Measurements from ENCODE around the gene CLEC7A. TPM values are rescaled to one million over a fixed set of nuclear protein-coding genes. Genes with fewer than 3 reads are reported as not detected.

The CLEC7A gene
- total RNA-seq (2014; rRNA removed; shearing (Covaris generic)) = not detected in 2 replicates

DNA sequence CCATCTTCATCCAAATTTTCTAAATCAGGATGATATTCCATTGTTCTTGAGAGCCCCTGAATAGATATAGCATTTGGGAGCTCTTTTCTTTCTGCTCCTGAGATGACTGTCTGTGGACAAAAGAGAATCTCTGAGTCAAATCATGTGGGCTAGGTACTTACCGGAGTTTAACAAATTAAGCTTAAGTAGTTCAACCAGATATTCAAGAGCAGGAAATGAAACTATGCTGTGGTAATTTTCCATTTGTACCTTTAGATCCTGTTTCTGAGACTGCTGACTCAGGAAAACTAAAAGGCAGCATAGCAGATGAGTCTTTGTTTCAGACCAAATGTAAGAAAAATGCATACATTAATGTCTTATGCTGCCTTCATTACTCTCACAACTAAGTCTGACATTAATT, at the start of gene CLEC7A:
Gene CLEC7A (minus strand): TSS at position 158 of the 400 bp plus-strand sequence. CDS start 117 bp downstream, at position 41.
- in situ Hi-C loops (cut with HindIII; ENCODE audit: low sequenced_read_pairs) = no loop called here
- DNase-seq (ENCODE audit: low spot score) = no peak

DNA sequence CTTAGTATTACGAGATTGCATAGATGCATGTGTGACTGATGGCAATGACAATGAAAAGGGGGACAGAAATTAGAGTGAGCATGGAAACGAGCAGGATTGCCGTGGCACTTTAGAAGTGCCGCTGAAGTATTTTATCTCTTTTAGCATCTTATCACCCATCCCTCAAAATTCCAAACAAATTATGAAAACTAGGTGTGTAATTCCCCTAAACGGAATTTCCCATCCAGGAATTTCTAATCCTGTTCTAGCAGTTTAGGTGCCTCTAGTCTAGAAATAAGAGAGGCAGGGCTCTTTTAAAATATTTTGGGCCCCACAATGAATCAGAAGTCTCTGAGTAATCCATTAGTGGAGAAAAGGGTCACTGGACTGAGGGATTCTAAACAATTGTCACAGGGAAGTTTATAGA, 49.8 kb upstream of the CLEC7A start:
- DNase-seq (ENCODE audit: low spot score) = no peak
- in situ Hi-C loops (cut with HindIII; ENCODE audit: low sequenced_read_pairs) = no loop called here

DNA sequence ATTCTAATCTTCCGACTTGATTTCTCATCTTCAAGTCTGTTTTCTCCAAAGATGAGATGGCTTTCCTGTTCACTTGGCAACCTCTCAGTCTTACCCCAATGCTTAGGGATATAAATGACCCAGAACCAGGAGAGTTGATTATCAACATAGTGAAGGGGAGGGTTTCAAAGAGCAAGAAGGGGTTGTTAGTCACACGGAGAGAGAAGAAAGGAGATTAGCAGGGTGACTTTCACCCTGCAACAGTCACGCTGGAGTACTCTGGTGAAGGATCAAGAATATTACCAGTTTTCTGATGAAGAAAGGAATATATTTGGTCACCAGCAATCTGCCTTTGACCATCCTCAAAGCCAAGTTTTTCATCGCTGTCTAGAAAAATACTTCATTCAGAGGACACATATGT, 48.8 kb upstream of the CLEC7A start, which contains the start of gene TMEM52B:
Gene TMEM52B (plus strand): TSS at position 212 of the 400 bp plus-strand sequence. CDS start 543 bp downstream, outside the sequence.
- in situ Hi-C loops (cut with HindIII; ENCODE audit: low sequenced_read_pairs) = no loop called here
- DNase-seq (ENCODE audit: low spot score) = no peak

DNA sequence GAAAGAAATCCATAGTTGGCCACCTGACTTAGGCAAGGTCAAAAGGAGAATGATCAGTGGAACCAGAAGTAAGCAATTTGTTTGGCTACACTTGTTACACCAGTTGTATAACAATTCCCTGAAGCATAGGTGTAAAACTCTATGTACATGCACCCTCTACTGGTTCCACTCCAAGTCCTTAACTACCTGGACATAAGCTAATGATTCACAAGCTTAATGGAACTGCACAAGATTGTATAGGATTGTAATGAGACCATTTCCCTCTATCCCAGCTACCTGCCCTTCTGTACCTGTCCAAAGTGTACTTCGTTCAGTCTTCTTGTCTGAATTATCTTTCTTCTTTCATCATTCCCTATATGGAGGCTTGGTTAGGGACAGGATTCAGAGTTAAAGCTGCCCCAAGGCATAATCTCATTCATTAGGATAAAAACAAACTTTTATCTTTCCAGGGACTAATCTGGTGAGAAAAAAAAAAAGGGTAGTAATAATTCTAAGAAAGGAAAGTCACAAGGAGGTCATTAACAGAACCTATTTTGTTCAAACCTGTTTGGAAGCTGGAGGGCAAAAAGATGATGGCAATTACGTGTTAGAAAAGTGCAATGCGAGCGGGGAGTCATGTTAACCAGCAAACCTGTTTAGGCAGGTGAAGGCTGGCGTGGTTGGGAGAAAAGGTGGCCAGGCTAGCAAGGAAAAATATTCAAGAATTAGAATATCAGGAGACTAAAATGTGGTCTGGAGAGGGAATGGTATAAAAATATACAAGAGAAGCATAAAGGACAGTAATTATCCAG, 46.0 kb upstream of the CLEC7A start:
- in situ Hi-C loops (cut with HindIII; ENCODE audit: low sequenced_read_pairs) = no loop called here

DNA sequence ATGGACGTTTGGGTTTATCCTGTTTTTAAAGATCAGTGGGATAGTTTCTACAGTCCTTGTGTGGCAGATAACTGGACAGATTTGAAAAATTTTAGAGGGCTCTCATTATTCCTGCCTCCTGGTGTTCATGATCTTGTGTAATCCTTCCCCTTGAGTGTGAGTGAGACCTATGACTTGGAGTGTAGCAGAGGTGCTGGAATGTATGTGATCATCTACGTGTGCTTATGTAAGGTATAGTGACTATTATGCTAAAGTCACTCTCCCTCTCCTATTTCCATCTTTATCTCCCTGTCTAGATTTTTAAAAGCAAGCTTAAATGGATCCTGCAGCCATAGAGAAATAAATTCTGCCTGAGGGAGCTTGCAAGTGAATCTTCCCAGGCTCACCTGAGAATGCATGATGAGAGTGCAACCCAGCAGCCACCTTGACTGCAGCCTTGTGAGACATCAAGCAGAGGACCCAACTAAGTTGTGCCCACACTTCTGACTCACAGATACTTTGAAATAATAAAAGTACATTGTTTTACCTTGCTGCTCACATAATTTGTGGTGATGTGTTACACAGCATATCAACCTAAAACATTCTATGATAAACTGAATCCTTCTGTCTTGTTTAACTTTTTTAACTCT, 45.1 kb upstream of the CLEC7A start:
- in situ Hi-C loops (cut with HindIII; ENCODE audit: low sequenced_read_pairs) = no loop called here
- DNase-seq (ENCODE audit: low spot score) = no peak

More for the DNA sequence above, 46.0 kb upstream of the CLEC7A start:
- no peak for DNase-seq (ENCODE audit: low spot score)

DNA sequence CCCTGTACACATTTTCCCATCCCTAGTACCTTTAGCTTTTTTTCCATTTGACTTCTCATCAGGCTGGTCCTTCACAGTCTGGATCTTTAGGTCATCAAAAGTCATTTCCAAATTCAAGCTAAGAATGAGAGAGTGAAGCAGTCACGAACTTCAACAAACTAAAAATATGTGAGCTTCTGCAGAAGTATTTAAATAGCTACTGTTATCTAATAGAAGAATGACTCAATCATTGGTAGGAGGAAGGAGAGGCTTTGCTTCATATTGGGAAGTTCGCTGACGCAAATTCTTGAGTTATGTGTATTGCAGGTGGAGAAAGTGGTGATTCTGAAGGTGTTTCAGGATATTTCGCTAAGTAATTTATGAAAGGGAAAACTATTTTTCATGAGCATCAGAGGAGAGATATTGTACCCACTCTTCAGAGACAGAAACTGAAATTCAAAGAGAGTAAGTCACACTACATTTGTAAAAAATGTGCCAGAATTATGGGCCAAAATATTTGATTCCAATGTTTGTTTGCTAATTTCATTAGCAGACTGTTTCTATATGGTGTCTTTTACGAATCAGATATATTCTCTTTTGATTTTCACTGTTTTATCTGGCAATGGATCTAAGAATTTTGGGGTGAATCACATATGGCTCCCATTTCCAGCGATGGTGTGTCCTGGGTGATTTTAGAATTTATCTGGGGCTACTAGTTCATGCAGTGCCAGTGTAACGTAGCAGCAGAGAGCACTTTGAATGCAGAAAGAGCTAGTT, 42.2 kb upstream of the CLEC7A start, which contains the start of gene OLR1:
Gene OLR1 (minus strand): TSS at position 160 of the 756 bp plus-strand sequence. CDS start 55 bp downstream, at position 105.
- no peak for DNase-seq (ENCODE audit: low spot score)
- in situ Hi-C loops (cut with HindIII; ENCODE audit: low sequenced_read_pairs) = no loop called here

DNA sequence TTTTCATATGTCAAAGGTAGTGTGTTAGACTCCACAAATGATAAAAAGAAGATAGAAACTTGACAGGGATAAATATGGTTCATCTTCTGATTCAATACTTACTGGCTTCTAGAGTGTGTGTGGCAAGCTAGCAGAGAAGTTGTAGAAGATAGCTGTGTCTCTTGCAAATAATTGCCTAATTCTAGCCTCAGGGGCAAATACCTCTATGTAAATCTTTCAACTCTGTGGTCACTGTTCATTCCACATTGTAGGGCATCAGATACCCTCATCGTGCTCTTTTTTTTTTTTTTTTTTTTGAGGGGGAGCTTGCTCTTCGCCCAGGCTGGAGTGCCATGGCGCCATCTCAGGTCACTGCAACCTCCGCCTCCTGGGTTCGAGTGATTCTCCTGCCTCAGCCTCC, 40.2 kb upstream of the CLEC7A start:
- in situ Hi-C loops (cut with HindIII; ENCODE audit: low sequenced_read_pairs) = no loop called here
- no peak for DNase-seq (ENCODE audit: low spot score)

DNA sequence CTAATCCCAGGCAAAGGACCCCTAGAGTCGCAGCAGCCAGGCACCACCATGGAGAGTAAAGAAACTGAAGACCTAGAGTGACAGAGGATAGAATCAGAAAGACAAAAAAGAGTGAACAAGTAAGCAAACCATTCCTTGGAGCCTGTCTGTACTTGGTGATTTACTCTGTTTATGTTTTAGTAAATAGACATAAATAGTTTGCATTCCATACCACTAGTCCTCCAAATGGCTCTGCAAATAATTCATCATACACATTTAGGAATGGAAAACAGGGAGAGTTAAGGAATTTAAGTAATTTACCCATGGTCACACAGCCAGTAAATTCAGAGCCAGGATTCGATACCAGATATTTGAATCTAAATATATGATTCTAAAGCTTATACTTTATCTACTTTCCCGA, 39.1 kb upstream of the CLEC7A start:
- in situ Hi-C loops (cut with HindIII; ENCODE audit: low sequenced_read_pairs) = no loop called here
- no peak for DNase-seq (ENCODE audit: low spot score)

DNA sequence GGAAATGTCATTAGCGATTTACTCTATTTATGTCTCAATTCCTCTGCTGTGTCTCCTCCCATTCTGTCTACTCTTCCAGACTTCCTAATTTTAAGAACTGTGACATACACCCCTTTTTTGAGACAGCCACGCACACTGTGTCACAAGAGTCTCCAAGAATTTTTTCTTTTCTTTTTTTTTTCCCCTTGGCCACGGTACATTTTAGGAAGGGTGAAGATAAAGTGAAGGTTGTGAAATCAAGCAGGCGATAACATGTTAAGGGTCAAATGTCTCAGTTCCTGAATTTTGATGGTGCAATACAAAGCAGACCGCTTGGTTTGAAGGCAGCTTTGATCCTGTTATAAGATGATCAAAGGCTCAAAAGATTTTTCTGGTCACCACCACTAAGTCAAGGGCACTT, 37.6 kb upstream of the CLEC7A start:
- in situ Hi-C loops (cut with HindIII; ENCODE audit: low sequenced_read_pairs) = no loop called here
- no peak for DNase-seq (ENCODE audit: low spot score)

DNA sequence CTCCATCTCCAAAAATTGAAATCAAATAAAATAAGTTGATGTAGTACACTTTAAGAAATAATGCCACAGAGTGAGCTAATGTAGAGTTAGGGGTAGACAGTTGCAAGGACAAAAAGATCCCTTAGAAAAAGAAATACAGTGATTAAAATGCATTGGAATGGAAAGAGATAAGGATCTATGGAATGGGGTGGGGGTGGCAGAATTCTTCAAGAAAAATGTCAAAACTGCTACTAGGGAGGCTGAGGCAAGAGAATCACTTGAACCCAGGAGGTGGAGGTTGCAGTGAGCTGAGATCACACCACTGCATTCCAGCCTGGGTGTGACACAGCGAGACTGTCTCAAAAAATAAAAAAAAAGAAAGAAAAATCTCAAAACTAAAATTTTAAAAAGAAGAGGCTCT, 35.4 kb upstream of the CLEC7A start:
- DNase-seq (ENCODE audit: low spot score) = no peak
- in situ Hi-C loops (cut with HindIII; ENCODE audit: low sequenced_read_pairs) = no loop called here

DNA sequence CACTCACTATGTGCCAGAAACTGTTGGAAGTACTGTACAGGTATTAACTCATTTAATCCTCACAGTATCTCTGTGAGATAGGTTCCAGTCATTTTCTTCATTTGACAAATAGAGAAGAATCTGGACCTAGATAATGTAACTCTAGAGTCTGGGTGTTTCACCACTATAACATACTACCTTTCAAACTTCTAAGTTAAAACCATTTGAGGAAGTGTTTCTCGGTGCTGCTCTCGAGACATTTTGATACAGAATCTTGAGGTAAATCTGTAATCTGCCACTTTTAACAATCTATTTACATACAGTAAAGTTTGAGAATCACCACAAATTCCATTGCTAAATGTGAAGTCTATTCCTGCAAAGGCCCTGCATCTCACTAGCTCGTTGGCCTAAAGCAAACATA, 33.1 kb upstream of the CLEC7A start:
- in situ Hi-C loops (cut with HindIII; ENCODE audit: low sequenced_read_pairs) = no loop called here
- DNase-seq (ENCODE audit: low spot score) = no peak

DNA sequence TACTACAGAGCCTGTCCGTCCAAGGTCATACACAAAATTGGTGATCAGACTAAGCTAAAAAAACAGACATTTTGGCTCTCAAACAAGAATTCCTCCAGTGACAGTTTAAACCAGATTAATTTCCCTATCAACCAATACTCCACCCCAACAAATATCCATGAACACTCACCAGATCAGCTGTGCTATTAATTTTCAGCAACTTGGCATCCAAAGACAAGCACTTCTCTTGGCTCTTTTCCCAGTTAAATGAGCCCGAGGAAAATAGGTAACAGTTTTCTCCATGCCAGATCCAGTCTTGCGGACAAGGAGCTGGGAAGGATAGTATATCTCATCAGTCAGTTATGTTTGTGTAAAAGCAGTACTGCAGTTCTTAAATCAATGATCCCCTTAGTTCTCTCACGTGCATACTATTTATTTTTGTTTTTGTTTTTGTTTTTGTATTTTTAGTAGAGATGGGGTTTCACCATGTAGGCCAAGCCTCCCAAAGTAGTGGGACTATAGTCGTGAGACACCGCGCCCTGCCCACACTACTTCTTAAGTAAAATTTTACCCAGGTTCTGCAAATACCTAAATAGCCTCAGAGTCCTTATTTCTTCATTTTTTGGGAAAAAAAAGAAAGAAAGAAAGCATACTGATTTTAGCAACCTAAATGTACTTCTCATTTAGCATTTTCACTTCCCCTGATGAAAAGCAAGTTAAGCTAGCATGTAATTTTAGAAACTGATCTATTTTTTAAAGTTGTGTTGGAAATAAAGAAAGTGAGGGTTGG, 30.8 kb upstream of the CLEC7A start:
- in situ Hi-C loops (cut with HindIII; ENCODE audit: low sequenced_read_pairs) = no loop called here
- DNase-seq (ENCODE audit: low spot score) = no peak

DNA sequence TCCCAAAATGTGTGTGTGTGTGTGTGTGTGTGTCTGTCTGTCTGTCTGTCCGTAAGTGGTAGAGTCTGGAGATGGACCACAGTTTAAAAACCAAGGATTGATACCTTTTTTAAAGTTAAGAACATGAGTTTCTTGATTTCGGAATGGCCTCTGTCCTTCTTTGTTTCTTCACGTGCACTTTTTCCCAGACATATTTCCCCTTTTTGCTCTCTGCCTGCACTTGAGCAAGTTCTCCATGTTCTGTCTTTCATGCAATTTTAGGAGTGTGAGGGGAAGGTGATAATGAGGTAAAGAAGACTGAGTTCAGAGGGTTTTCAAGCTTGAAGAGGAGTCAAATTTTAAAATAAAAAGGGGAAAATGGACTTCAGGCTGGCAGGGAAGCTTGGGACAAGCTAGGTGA, 29.3 kb upstream of the CLEC7A start:
- no peak for DNase-seq (ENCODE audit: low spot score)
- in situ Hi-C loops (cut with HindIII; ENCODE audit: low sequenced_read_pairs) = no loop called here

DNA sequence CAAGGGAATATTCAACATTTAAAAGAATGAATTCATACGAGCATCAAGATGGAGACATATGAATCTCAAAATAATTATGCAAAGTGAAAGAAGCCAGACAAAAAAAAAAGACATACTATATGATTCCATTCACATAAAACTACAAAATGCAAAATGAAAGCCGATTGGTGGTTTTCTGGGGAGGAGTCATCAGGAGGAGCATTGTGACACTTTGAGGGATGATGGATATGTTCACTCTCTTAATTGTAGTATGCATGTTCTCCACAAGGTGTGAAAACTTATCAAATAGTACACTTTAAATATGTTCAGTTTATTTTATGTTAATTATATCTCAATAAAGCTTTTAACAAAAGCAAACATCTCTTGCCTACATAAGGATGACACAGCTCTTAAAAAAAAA, 28.4 kb upstream of the CLEC7A start:
- in situ Hi-C loops (cut with HindIII; ENCODE audit: low sequenced_read_pairs) = no loop called here
- DNase-seq (ENCODE audit: low spot score) = no peak

DNA sequence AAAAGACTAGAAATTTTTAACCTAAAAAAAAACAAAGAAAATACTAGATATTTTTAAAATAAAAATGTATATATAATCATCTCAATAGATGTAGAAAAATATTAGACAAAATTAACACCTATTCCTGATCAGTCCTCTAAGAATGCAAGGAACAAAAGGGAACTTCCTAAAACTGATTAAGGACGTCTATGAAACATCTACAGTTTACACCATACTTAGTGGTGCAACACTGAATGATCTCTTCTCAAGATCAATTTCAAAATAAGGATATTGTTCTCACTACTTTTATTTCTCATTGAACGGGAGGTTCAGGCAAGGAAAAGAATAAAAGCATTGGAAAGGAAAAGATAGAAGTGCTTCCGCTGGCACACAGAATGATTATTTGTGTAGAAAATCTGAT, 26.0 kb upstream of the CLEC7A start:
- in situ Hi-C loops (cut with HindIII; ENCODE audit: low sequenced_read_pairs) = no loop called here
- DNase-seq (ENCODE audit: low spot score) = no peak

DNA sequence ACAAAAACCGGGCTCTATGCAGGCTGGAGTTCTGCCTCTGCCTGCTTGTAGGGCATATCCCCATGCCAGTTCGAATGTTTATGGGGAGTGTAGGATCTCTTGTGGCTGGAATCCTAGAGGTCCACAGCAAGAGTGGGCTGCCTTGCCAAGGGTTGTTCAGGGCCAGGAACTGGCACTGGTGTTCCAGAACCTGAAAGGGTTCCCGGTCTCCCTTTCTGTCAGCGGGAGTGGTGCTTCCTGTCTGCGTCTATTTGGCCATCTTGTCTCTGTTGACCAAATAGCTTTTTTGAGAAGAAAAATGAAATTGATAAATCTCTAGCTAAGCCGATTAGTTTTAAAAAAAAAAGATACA, 24.1 kb upstream of the CLEC7A start:
- in situ Hi-C loops (cut with HindIII; ENCODE audit: low sequenced_read_pairs) = no loop called here
- peak; percentile 47 for DNase-seq (ENCODE audit: low spot score)

DNA sequence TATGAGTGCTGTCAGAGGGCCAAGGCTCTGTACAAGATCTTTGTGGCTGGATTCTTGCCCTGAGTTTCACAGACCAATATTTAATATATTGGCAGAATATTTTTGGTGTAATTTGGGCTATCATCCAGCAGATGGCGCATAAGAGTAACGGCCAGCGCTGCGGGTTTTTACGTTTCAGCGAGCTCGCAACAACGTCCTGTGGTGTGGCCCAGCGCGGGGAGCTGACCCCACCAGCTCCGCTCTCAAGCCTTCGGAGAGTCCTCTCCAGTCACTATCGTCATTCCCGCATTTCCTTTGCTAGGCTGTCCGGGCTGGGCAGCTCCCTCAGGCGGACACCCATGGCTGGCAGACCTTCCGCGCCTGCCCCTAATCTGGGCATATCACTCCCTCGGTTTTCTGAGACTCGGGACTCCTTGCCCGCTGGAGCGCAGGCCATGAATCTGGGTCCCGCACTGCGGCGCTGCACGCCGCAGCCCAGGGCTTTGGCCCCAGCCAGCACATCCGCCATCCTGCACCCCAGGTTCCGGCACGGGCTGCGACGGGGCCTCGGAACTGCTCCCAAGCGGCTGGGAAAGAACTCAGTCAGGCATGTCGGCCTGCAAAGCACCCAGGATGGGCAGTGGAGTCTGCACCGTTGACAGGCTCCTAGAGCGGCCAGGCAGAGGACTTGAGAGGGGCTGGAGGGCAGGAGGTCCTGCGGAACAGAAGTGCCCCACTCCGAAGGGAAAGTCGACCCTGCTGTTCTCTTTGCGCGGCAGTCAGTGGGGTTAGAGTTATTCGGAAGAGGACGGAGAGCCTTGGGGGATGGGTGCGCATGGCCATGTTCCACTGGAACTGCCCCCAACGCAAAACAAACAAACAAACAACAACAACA, 23.5 kb upstream of the CLEC7A start:
- in situ Hi-C loops (cut with HindIII; ENCODE audit: low sequenced_read_pairs) = no loop called here
- DNase-seq (ENCODE audit: low spot score) = peak; percentile 75

DNA sequence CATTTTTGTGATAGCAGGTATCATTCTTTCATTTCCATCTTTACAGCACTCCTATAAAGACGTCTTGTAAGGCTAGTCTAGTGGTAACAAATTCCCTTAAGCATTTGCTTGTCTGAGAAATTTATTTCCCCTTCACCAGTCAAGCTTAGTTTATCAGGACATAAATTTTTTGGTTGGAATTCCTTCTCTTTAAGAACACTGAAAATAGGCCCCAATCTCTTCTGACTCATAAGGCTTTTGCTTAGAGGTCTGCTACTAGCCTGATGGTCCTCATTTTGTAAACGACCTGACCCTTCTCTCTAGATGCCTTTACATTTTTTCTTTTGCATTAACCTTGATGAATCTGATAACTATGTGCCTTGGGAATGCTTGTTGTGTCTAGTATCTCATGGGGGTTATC, 21.6 kb upstream of the CLEC7A start:
- in situ Hi-C loops (cut with HindIII; ENCODE audit: low sequenced_read_pairs) = no loop called here
- no peak for DNase-seq (ENCODE audit: low spot score)

All from G401 (cell line).